Activated CD4-positive, alpha-beta T cell treated with anti-CD3 and anti-CD28 coated beads for 24 hours (primary cell): Measurements from ENCODE around the gene OBP2A.
"Not testable (repeated sequence)": the region's sequence is repeated elsewhere in the genome, so short reads cannot be mapped to it uniquely, and the experiment has no call there.

ENCODE experiments used
- DNase-seq, 2 donors: peaks; one replicate each; pipeline ENCODE4 v3.0.0-alpha.2; 2020; ENCODE audit warnings: low read depth in 2 of 2

OBP2A gene

GRCh38 chr9:135545646-135546176 lies at the start of gene OBP2A:
OBP2A (plus strand) TSS chr9:135546126; CDS start chr9:135546181, 55 bp downstream.
- DNase-seq: not testable (repeated sequence)

GRCh38 chr9:135498381-135499126 lies 47.4 kb upstream of the OBP2A start:
- no peak for DNase-seq

GRCh38 chr9:135499326-135500070 lies 46.4 kb upstream of the OBP2A start:
- DNase-seq: peak; percentile 85 to 88

GRCh38 chr9:135500071-135500524 lies 45.8 kb upstream of the OBP2A start:
- DNase-seq: no peak

GRCh38 chr9:135500525-135501260 lies 45.2 kb upstream of the OBP2A start, which contains the start of gene MRPS2:
MRPS2 (plus strand) TSS chr9:135500682; CDS start chr9:135500711, 29 bp downstream.
- peak; percentile 69 to 77 for DNase-seq

GRCh38 chr9:135501261-135502167 lies 44.4 kb upstream of the OBP2A start:
- no peak for DNase-seq

- DNase-seq: no peak
These were observed 43.6 kb upstream of the OBP2A start for GRCh38 chr9:135502168-135502872.

- DNase-seq: no peak
These were observed 43.0 kb upstream of the OBP2A start for GRCh38 chr9:135502873-135503321.

- DNase-seq: no peak
These were observed 42.3 kb upstream of the OBP2A start for GRCh38 chr9:135503371-135504261.

GRCh38 chr9:135504262-135505243 lies 41.4 kb upstream of the OBP2A start:
- peak; percentile 33 to 51 for DNase-seq

GRCh38 chr9:135505406-135506187 lies 40.3 kb upstream of the OBP2A start:
- DNase-seq: no peak

GRCh38 chr9:135506327-135507103 lies 39.4 kb upstream of the OBP2A start:
- no peak for DNase-seq

- no peak for DNase-seq
These were observed 38.6 kb upstream of the OBP2A start for GRCh38 chr9:135507104-135508035.

- no peak for DNase-seq
These were observed 37.6 kb upstream of the OBP2A start for GRCh38 chr9:135508211-135508820.

GRCh38 chr9:135509458-135509857 lies 36.5 kb upstream of the OBP2A start:
- no peak for DNase-seq
